Esophagus muscularis mucosa (tissue), 4 donors: ENCODE data around the gene PLPPR1. TPM values are rescaled to one million over a fixed set of nuclear protein-coding genes. Genes with fewer than 3 reads are reported as not detected.
"Not testable (repeated sequence)": the region's sequence is repeated elsewhere in the genome, so short reads cannot be mapped to it uniquely, and the experiment has no call there.

Source experiments
- DNase-seq: peaks from one replicate; pipeline ENCODE4 v3.0.0-alpha.2; 2017; ENCODE audit errors: extremely low spot score
- H3K27ac ChIP-seq, 4 donors: fragments of 200-600 bp; sonication (generic); replicated peaks in 1 of 4; 1 replicate in 3 of 4; 2 replicates in 1 of 4; pipeline ENCODE4 v1.5.1; 2016 to 2019; ENCODE audit warnings: mild to moderate bottlenecking in 1 of 4
- H3K27me3 ChIP-seq, 4 donors: fragments of 200-600 bp; sonication (generic); one replicate each; pipeline versions ENCODE4 v1.5.1 to v1.6.0; 2016 to 2019
- H3K36me3 ChIP-seq, 4 donors: fragments of 200-600 bp; sonication (generic); one replicate each; pipeline ENCODE4 v1.5.1; 2016 to 2019
- H3K4me1 ChIP-seq, 4 donors: fragments of 200-600 bp; sonication (generic); one replicate each; pipeline ENCODE4 v1.5.1; 2016 to 2019
- H3K4me3 ChIP-seq, 4 donors: fragments of 200-600 bp; sonication (generic); 1 replicate in 2 of 4; 2 replicates in 2 of 4; pipeline ENCODE4 v1.5.1; 2016 to 2019; ENCODE audit warnings: mild to moderate bottlenecking in 4 of 4, moderate library complexity in 1 of 4
- H3K9me3 ChIP-seq, 4 donors: fragments of 200-600 bp; sonication (generic); 1 replicate in 3 of 4; 2 replicates in 1 of 4; pipeline ENCODE4 v1.5.1; 2016 to 2019
- EP300 ChIP-seq: sonication (generic); formaldehyde crosslinking; IDR thresholded peaks from one replicate; pipeline ENCODE4 v1.6.1; 2017; ENCODE audit warnings: antibody characterized with exemption
- POLR2A ChIP-seq: fragments of 450-650 bp; IDR thresholded peaks from one replicate; pipeline ENCODE4 v1.6.1; 2017; ENCODE audit warnings: antibody characterized with exemption, moderate library complexity, mild to moderate bottlenecking, low read depth
- POLR2AphosphoS5 ChIP-seq, 2 donors: sonication (generic); formaldehyde crosslinking; IDR thresholded peaks; one replicate each; pipeline ENCODE4 v1.6.1; 2017; ENCODE audit warnings: antibody characterized with exemption in 2 of 2
- WGBS: methylation state at CpG from one replicate; pipeline ENCODE4 v1.1.5; 2018; 5-methylcytosine and 5-hydroxymethylcytosine counted together
- intact Hi-C: fragments of 100-400 bp; cut with DNase I; formaldehyde crosslinking; loops from one replicate; pipeline ENCODE4 v1.15.1; 2023
- total RNA-seq, 4 donors: library from RNA; depleted of rRNA; stranded (reverse); fragments of >200 nt; gene quantifications; one replicate each; pipeline versions ENCODE4 v1.1.0 to v1.2.1, GENCODE V29; 2016
- TF ChIP-seq, protein P1 (sequence below), 3 experiments: fragments of 200-600 bp in 2 of 3; fragments of 450-650 bp in 1 of 3; sonication (generic) in 2 of 3; IDR thresholded peaks; one replicate each; pipeline ENCODE4 v1.5.1; 2017 to 2019; ENCODE audit warnings: antibody characterized with exemption in 3 of 3, mild to moderate bottlenecking in 2 of 3, moderate library complexity in 1 of 3

The PLPPR1 gene
- total RNA-seq, 4 donors from 2014 or later: 0.19 to 0.99 (median 0.29) TPM; not detected in 1

DNA sequence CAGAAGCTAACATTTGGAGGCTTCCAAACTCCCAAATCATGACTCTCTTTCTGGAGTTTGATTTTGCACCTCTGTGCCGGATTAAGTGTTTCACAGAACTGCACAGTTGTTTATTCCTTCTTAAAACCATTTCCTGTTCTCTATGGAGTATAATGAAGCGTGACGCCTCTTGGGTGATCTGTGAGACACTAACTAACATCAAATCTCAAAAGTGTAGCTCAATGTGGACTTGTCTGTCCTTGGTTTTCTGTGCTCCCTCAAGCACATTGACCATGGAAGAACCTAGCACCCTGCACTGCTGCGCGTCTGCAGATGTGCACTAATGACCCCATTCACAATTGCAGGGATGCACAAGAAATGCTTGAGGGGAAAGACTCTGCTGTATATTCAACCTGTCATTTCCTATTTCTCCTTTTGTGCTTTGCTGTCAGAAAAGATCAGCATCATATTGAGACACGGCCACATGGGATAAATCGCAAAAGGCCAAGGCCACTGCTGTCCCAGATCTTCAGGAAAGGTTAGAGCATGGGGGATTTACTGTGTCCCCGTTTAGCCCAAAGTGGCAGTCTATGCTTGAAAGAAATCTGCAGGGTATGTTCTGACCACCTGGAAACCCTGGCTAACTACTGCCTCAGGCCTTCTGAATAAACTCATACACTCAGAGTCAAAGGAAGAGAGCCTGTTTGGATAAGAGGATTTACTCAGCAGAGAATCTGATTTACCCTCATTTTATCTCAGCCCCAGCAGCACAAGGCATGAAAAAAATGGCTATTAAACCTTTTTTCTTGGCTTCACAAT is 246.6 kb downstream of the PLPPR1 start:
- no peak for DNase-seq
- Histone ChIP-seq H3K27me3 (peaks cover 0 to 10% (median 0%) of the 10 kb centered on the region in 4 donors), H3K36me3 (no peaks in the 10 kb centered on the region), H3K9me3 (peaks cover 0 to 12% (median 0%) of the 10 kb centered on the region in 4 donors), H3K27ac (no peak overlapping the region), H3K4me1 (no peaks in the 10 kb centered on the region), H3K4me3 (no peak overlapping the region)
- WGBS: 82% methylated on average over 8 of the region's 8 CpGs
- TF ChIP-seq EP300 (no peak), POLR2A (no peak), POLR2AphosphoS5 (IDR thresholded peaks at IDR 0.05) (no peak)
- TF ChIP-seq, protein P1, sequence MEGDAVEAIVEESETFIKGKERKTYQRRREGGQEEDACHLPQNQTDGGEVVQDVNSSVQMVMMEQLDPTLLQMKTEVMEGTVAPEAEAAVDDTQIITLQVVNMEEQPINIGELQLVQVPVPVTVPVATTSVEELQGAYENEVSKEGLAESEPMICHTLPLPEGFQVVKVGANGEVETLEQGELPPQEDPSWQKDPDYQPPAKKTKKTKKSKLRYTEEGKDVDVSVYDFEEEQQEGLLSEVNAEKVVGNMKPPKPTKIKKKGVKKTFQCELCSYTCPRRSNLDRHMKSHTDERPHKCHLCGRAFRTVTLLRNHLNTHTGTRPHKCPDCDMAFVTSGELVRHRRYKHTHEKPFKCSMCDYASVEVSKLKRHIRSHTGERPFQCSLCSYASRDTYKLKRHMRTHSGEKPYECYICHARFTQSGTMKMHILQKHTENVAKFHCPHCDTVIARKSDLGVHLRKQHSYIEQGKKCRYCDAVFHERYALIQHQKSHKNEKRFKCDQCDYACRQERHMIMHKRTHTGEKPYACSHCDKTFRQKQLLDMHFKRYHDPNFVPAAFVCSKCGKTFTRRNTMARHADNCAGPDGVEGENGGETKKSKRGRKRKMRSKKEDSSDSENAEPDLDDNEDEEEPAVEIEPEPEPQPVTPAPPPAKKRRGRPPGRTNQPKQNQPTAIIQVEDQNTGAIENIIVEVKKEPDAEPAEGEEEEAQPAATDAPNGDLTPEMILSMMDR (IDR thresholded peaks at IDR 0.05): no peak
- intact Hi-C loops: no loop called here

DNA sequence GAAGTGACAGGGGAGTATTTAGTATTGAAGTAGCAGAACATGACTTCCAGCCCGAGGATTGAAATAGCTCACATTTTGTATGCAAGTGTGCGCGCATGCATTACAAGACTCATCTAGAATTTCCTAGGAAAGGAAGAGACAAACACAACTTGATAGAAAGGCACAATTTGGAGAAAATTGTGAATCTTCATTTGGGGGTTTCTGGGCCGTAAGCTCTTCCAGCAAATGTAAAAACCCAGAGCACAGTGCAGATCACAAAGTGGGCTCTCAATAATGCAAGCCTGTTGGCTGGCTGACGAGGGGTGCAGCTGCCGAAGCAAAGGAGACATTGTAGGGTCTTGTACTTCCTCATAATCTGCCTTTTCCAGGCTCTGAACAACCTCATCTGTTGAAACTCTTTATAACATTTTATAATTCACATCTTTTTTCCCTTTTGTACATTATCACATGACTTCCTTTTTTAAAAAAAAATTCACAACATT is 247.3 kb downstream of the PLPPR1 start:
- H3K27ac ChIP-seq: no peak overlapping the region
- TF ChIP-seq POLR2AphosphoS5 (IDR thresholded peaks at IDR 0.05): no peak
- TF ChIP-seq EP300: no peak
- TF ChIP-seq, protein P1 (IDR thresholded peaks at IDR 0.05): no peak
- no peak for TF ChIP-seq POLR2A
- DNase-seq: no peak
- intact Hi-C loops: no loop called here
- H3K27me3 ChIP-seq: peaks cover 0 to 10% (median 0%) of the 10 kb centered on the region in 4 donors
- no peaks in the 10 kb centered on the region for H3K4me1 ChIP-seq
- no peak overlapping the region for H3K4me3 ChIP-seq
- no peaks in the 10 kb centered on the region for H3K36me3 ChIP-seq
- peaks cover 0 to 12% (median 0%) of the 10 kb centered on the region in 4 donors for H3K9me3 ChIP-seq
- WGBS: 81% methylated on average over 6 of the region's 6 CpGs

DNA sequence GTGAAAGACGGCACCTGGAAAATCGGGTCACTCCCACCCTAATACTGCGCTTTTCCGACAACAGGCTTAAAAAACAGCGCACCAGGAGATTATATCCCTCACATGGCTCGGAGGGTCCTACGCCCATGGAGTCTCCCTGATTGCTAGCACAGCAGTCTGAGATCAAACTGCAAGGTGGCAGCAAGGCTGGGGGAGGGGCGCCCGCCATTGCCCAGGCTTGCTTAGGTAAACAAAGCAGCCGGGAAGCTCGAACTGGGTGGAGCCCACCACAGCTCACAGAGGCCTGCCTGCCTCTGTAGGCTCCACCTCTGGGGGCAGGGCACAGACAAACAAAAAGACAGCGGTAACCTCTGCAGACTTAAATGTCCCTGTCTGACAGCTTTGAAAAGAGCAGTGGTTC is 262.5 kb downstream of the PLPPR1 start:
- WGBS: 82% methylated on average over 7 of the region's 12 CpGs

DNA sequence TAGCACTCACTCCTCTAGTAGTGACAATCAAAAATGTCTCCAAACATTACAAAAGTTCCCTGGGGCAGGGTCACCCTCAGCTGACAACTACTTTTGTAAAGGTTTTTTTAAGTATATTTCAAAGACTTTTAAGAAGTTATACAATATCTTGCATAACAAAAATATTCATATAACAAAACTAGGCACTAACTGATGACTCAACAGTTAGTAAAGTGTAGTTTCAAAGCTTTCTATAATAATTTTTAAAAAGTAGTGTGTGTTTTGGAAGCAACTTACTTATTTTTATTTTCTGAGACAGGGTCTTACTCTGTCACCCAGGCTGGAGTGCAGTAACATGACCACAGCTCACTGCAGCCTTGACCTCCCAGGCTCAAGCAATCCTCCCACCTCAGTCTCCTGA is 271.4 kb downstream of the PLPPR1 start:
- no peaks in the 10 kb centered on the region for H3K27me3 ChIP-seq
- no peaks in the 10 kb centered on the region for H3K4me1 ChIP-seq
- intact Hi-C loops: no loop called here
- TF ChIP-seq POLR2AphosphoS5 (IDR thresholded peaks at IDR 0.05) (no peak), POLR2A (no peak), EP300 (no peak)
- TF ChIP-seq, protein P1 (IDR thresholded peaks at IDR 0.05): no peak
- no peaks in the 10 kb centered on the region for H3K9me3 ChIP-seq
- H3K27ac ChIP-seq: no peak overlapping the region
- H3K36me3 ChIP-seq: no peaks in the 10 kb centered on the region
- no peak overlapping the region for H3K4me3 ChIP-seq
- DNase-seq: no peak

More for the DNA sequence above, 262.5 kb downstream of the PLPPR1 start:
- H3K27ac ChIP-seq, H3K4me3 ChIP-seq, H3K36me3 ChIP-seq, H3K27me3 ChIP-seq, H3K4me1 ChIP-seq, H3K9me3 ChIP-seq, intact Hi-C loops, DNase-seq: not testable (repeated sequence)

DNA sequence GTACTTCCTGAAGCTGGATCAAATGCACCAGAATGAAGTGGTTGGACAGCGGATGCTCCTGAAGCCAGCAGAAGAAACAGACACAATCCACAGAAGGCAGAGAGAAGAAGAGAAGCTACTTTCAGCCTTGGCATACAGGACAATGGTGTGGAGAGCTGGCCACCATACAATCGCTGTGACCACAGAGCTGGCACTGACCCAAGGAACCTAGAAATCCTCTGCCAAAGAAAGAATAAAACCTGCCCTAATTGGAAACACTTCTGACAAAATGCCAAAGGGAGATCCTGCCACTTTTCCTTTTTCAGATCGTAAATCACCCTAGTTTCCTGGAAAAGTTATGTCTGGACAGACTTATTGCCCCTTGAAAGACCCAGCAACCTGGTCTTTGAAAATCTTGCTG is 278.5 kb downstream of the PLPPR1 start:
- no peak overlapping the region for H3K27ac ChIP-seq
- TF ChIP-seq, protein P1 (IDR thresholded peaks at IDR 0.05): no peak
- TF ChIP-seq POLR2AphosphoS5 (IDR thresholded peaks at IDR 0.05) (no peak), EP300 (no peak), POLR2A (no peak)
- intact Hi-C loops: no loop called here
- peaks cover 0 to 7% (median 0%) of the 10 kb centered on the region in 4 donors for H3K4me1 ChIP-seq
- H3K27me3 ChIP-seq: no peaks in the 10 kb centered on the region
- H3K4me3 ChIP-seq: no peak overlapping the region
- H3K36me3 ChIP-seq: no peaks in the 10 kb centered on the region
- no peak for DNase-seq
- H3K9me3 ChIP-seq: no peaks in the 10 kb centered on the region
- 57% methylated on average over 3 of the region's 3 CpGs for WGBS
